Activated naive CD4-positive, alpha-beta T cell treated with anti-CD3 and anti-CD28 coated beads, Interleukin-2, amount 50 U/mL, for 16 hours (primary cell): ENCODE results near the gene ZC3H7A.
"Not testable (repeated sequence)": the region's sequence is repeated elsewhere in the genome, so short reads cannot be mapped to it uniquely, and the experiment has no call there.

Source experiments
- DNase-seq: peaks from one replicate; pipeline ENCODE4 v3.0.0-alpha.2; 2020

The ZC3H7A gene, protein sequence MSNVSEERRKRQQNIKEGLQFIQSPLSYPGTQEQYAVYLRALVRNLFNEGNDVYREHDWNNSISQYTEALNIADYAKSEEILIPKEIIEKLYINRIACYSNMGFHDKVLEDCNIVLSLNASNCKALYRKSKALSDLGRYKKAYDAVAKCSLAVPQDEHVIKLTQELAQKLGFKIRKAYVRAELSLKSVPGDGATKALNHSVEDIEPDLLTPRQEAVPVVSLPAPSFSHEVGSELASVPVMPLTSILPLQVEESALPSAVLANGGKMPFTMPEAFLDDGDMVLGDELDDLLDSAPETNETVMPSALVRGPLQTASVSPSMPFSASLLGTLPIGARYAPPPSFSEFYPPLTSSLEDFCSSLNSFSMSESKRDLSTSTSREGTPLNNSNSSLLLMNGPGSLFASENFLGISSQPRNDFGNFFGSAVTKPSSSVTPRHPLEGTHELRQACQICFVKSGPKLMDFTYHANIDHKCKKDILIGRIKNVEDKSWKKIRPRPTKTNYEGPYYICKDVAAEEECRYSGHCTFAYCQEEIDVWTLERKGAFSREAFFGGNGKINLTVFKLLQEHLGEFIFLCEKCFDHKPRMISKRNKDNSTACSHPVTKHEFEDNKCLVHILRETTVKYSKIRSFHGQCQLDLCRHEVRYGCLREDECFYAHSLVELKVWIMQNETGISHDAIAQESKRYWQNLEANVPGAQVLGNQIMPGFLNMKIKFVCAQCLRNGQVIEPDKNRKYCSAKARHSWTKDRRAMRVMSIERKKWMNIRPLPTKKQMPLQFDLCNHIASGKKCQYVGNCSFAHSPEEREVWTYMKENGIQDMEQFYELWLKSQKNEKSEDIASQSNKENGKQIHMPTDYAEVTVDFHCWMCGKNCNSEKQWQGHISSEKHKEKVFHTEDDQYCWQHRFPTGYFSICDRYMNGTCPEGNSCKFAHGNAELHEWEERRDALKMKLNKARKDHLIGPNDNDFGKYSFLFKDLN

DNA sequence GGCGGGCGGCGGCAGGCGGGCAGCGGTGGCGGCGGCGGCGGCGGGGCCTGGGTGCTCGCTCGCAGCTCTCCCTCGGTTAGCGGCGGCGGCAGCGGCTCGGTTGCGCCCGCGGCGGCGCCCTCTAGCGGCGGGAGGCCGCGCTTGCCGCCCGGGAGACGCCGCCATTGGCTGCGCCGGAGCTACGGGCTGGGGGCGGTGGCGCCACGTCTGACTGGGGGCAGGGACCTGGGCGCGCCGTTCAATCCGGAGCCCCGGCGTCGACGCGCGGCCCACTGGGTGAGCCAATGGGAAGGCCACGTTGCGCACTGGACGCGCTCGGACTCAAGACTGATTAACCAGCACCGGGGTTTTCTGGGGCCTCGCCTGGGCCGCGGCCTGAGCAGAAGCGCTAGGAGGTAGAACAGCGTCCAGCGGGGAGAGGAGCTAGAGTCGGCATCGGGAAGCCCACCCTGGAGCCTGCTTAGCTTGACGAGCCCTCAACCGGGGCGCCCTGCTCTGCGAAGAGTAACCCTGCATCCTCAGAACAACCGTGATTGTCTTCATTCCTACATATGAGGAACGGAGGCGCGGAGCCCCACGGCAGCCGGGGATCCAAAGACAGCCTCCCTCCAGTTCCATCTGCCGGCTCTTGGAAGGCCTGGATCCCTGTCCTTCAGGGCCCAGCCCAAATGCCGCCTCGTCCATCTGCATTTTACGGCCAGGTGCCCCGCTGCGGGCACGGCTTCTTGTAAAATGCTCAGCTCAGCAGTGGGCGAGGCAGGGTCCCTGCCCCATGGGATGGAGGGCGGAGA, at the start of gene ZC3H7A:
ZC3H7A (minus strand) TSS at position 93 of the 791 bp plus-strand sequence. CDS start 14,904 bp downstream, outside the sequence.
- DNase-seq, result peak; percentile 93

DNA sequence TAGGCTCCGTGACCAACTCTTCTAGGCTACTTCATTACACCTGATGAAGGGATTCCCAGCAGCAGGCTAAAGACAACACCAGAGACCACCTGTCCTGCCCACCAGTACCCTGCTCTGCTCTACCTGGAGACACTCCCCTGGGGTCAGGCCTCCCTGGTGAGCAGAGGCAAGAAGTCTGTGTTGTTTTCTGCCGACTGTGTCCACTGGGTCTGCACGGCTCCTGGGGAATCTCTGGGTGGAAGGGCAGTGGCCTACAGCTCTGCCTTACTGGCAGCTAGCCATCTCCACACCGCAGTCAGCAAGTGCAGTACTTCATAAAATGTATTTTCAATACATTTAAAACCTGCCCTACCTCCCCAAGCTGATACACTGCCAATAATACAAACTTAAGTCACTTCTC, 47.4 kb upstream of the ZC3H7A start:
- DNase-seq, result no peak

DNA sequence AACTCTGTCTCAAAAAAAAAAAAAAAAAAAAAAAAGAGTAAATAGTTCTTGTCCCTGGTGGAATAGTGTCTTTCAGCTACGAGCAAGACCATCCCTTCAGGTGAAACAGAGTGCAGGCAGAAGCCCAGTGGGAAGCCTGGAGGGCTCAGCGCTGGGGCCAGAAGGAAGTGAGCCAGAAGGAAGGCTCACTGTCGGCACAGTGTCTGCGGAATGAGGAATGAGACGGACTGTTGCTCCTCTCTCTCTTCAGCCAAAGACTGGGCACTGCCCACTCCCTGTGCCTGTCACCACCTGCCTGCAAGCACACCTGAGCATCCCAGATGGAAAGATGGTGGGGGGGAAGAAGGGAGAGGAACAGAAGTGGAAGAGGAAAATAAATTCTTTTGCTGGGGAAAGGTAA, 46.8 kb upstream of the ZC3H7A start:
- DNase-seq, result no peak

DNA sequence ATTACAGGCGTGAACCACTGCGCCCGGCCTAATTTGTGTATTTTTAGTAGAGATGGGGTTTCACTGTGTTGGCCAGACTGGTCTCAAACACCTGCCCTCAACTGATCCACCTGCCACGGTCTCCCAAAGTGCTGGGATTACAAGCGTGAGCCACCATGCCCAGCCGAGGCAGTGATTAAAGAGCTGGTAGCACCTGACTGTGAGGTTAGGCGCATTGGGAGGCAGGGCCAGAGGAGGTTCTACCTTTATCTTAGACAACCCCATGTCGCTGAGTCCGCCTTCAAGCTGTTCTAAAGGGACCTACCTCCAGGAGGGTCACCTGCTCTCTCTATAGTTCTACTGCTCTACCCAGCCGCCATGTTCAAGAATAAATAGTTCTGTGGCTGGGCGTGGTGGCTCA, 46.1 kb upstream of the ZC3H7A start:
- DNase-seq, result no peak

DNA sequence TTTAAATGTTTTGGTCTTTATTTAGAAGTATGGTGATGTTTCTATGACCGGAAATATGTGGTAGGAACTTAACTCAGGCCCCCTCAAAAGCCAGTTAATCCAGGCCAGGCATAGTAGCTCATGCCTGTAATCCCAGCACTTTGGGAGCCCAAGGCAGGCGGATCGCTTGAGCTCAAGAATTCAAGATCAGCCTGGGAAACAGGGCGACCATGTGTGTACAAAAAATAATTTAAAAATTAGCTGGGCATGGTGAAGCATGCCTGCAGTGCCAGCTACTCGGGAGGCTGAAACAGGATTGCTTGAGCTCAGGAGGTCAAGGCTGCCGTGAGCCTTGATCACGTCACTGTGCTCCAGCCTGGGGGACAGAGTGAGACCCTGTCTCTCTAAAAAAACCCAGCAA, 44.0 kb upstream of the ZC3H7A start:
- no peak for DNase-seq

DNA sequence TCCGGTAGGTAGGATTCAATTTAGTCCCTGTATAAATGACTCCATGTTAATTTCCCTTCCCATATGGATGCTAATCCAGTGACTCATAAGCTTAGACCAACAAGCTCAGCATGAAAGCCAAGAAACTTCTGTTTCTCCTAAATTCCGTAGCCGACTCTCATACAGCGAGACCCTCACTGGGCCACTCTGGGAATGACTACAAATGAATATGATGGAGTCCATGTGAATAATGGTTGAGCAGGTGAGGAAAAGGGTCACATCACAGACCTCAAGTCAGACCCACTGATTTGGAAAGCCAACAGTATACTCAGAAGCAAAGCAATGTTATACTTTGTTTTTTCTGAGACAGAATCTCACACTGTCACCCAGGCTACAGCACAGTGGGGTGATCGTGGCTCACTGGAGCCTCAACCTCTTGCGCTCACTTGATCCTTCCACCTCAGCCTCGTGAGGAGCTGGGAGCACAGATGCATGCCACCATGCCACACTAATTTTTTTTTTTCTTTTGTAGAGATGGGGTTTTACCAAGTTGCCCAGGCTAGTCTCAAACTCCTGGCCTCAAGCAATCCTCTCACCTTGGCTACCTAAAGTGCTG, 39.7 kb upstream of the ZC3H7A start:
- no peak for DNase-seq

DNA sequence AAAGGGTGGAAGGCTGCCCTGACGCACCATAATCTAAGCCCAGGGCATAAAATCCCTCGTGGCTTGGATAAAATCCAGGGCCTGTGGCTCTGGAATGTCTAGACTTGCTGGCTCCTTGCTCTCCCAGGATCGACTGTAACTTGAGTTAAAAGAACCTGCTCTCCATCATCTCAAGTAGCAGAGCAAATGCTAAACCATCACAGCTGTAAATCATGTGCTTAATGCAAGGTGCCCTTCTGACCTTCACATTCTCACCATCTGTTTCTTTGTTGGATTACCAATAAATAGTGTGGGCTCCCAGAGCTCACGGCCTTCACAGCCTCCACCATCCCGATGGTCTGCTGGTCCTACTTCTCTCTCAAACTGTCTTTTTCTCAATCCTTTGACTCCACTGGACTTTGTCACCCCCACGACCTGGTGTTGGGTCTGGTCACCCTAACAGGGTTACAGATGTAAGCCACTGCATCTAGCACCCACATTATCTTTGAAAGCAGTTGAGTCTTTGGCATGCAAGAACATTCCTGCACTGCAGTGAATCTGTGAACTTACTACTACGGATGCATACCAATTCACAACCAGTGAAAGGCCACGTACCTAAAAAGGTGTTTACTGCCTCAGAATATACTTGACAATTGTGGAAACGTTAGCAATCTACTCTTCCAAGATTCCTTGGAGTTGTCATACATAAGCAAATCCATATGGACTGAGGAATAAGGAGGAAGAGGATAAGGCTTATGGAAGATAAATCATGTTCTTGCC, 39.0 kb upstream of the ZC3H7A start:
- no peak for DNase-seq

DNA sequence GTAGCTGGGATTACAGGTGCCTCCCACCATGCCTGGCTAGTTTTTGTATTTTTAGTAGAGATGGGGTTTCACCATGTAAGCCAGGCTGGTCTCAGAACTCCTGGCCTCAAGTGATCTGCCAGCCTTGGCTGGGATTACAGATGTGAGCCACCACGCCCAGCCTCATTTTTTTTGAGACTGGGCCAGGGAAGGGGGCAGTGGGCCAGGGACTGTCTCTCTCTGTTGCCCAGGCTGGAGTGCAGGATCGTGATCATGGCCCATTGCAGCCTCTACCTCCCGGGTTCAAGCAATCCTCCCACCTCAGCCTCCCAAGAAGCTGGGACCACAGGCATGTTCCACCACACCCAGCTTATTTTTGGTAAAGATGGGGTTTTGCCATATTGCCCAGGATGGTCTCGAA, 38.3 kb upstream of the ZC3H7A start:
- DNase-seq, result no peak

DNA sequence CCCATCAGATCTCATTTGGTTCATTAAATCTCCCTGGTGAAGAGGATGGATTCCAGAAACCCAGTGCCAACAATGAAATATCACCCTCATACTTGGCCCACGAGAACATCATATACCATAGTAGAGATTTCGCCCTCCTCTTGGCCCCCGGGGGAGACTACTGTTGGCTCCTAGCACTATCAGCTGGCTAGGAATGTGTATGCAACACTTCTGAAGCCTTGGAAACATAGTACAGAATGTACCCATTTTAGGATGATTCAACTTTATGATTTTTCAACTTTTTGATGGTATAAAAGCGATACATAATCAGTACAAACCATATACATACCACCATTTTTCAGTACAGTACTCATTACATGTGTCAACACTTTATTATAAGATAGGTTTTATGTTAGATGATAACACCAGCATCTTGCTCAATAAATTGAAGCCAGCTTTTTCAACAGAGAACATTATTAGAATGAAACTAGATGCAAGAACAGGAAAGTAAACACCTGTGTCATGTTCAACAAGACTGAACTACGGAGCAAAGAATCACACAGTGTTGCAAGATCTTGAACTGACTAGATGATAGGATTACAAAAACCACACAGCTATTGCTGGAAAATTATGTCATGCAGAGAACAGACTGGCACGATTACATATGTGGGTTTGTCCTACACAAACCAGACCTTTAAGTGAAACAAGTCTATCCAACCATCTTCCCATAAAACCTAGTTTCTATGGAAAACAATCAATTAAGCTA, 37.1 kb upstream of the ZC3H7A start:
- DNase-seq, result no peak

DNA sequence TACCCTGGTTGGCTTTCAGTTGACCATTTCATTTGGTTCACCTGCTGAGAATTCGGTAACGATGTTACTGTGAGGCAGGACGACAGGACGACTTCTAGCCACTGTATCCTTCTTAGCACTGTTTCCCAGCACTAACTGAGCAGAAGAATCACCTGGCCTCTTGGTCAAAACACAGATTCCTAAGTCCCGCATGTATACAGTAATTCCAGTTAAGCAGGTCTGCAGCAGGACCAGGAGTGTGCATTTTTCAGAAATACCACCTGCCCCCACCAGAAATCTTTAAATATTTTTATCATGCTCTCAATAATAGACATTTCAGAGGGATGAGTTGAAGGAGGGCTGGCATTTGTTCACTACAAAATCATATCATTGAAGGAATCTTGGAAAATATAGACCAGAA, 31.6 kb upstream of the ZC3H7A start:
- DNase-seq, result no peak

DNA sequence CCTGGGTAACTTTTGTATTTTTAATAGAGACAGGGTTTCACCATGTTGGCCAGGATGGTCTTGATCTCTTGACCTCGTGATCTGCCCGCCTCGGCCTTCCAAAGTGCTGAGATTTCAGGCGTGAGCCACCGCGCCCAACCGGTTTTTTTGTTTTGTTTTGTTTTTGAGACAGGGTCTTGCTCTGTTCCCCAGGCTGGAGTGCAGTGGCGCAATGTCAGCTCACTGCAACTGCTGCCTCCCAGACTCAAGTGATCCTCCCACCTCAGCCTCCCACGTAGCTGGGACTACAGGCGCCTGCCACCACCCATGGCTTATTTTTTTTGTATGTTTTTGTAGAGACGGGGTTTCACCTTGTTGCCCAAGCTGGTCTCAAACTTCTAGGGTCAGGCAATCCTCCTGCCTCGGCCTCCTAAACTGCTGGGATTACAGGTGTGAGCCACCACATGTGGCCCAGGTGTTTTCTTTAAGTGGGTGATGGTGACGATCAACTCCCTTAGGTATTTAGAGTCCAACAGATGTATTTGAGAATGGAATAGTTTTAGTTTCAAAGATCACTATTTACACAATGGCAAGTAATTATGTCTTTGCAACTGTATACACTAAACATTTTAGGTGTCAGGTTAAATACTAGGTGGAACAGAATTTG, 28.6 kb upstream of the ZC3H7A start:
- not testable (repeated sequence) for DNase-seq

DNA sequence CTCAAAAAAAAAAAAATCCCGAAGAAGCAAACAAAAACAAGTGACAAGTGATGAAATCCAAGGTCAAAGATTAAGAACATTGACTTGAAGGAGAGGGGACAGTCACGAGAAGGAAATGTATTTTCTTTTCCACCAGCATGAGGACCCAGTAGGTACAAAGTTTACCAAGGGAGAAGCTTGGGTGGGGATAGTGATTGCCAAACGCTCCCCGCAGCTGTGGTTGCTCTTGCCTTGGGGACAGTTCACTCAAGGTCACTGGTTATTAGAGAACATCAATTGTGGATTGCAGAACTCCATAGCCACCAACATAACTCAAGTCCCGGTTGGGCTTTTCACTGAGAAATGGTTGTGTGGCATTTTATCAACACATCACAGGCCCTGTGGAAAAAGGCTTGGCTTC, 27.3 kb upstream of the ZC3H7A start:
- DNase-seq, result no peak

DNA sequence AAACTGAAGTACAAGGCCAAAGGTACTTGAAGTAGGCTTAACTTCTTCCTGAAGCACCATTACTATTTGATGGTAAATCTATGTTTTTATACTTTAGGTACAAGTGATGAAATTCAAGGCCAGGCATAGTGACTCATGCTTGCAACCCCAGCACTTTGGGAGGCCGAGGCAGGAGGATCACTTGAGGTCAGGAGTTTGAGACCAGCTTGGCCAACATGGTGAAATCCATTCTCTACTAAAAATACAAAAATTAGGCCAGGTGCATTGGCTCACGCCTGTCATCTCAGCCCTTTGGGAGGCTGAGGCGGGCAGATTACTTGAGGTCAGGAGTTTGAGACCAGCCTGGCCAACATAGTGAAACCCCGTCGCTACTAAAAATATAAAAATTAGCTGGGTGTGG, 26.6 kb upstream of the ZC3H7A start:
- not testable (repeated sequence) for DNase-seq

DNA sequence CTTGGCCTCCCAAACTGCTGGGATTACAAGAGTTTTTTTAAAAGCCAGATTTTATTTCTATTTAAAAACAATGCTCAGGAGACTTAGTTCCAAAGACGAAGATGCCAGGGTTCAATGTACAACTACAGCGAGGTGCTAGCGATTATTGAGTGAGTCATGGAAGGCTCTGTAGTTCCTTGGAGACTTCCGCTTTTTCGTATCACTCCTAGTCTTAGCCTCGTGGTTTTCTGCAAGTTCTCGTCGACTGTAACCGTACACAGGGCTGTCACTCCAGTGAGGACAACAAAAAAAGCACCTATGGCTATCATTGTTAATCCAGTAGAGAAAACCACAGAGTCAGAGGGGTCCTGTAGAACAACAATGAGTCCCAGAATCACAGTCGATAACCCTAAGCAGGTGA, 22.7 kb upstream of the ZC3H7A start:
- no peak for DNase-seq

DNA sequence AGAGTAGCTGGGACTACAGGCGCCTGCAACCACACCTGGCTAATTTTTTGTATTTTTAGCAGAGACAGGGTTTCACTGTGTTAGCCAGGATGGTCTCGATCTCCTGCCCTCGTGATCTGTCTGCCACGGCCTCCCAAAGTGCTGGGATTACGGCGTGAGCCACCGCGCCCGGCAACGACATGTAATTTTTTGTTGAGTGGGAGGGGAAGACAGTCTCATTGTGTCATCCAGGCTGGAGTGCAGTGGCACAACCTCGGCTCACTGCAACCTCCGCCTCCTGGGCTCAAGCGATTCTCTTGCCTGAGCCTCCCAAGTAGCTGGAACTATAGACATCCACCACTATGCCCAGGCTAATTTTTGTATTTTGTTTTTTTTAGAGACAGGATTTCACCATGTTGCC, 21.9 kb upstream of the ZC3H7A start:
- not testable (repeated sequence) for DNase-seq

DNA sequence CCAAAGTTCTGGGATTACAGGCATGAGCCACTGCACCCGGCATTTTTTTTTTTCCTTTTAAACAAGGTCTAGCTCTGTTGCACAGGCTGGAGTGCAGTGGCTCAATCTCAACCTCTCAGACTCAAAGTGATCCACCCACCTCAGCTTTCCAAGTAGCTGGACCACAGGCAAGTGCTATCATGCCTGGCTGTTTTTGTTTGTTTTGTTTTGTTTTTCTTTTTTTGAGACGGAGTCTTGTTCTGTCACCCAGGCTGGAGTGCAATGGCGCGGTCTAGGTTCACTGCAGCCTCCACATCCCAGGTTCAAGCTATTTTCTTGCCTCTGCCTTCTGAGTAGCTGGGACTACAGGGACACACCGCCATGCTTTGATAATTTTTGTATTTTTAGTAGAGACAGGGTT, 19.1 kb upstream of the ZC3H7A start:
- no peak for DNase-seq

DNA sequence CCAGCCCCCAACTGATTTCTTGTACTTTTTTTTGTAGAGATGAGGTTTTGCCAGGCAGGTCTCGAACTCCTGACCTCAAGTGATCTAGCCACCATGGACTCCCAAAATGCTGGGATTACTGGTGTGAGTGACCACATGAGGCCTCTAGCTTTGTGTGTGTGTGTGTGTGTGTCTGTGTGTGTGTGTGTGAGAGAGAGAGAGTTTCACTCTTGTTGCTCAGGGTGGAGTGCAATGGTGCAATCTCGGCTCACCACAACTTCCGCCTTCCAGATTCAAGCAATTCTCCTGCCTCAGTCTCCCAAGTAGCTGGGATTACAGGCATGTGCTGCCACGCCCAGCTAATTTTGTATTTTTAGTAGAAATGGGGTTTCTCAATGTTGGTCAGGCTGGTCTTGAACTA, 17.7 kb upstream of the ZC3H7A start:
- DNase-seq, result not testable (repeated sequence)

DNA sequence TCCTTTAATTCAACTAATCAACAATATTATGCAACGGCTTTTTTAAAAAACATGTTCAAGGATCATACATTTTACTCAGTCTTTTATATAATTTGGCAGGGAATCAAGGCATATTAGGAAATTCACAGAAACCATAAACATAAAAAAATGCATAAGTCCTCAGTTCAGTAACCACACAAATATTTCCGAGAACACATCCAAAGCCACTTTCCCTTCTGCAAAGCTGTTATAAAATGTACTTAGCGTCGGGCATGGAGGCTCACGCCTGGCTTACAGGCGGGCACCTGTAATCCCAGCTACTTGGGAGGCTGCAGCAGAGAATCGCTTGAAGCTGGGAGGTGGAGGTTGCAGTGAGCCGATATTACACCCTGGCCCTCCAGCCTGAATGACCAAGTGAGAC, 9.7 kb upstream of the ZC3H7A start:
- DNase-seq, result no peak

DNA sequence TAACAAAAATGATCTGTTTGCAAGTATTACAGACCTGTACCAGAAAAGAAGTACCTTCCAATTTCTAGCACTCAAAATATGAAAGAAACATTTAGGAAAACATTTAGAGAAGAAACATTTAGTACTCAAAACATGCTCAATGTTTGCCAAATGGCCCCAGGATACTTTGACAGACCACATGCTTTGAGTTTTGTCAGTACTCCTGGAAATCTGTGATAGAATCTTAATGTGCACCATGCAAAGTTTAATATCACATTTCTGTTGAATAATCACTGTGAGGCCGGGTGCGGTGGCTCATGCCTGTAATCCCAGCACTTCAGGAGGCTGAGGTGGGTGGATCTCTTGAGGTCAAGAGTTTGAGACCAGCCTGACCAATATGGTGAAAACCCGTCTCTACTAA, 8.5 kb upstream of the ZC3H7A start:
- DNase-seq, result no peak

DNA sequence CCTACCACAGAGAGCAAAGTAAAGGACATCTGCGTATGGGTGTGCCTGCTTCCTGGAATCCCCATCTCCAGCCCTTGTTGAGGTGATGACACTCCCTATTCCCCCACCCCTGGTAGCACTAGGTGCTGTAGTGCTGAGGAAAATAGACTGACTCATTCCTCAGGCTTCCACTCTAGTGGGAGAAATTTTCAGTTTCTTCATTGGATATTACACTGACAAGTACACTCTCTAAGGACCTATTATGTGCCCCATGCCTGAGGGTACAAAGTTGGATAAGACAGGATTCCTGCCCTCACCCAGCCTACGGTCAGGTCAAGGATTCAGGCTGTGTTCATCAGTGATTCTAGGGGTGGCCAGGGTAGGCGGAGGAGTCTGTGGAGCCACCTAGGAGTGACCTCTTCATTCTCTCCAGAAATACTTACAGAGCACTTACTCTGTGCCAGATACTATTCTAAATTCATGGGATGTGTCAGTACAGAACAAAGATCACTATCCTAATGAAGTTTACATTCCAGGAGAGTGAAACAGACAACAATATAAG, 4.5 kb upstream of the ZC3H7A start:
- DNase-seq, result no peak
